HG02938 (cell line): ENCODE measurements around the gene DAZ4.
"Not testable (repeated sequence)": the region's sequence is repeated elsewhere in the genome, so short reads cannot be mapped to it uniquely, and the experiment has no call there.

ENCODE experiments used
- ATAC-seq: cut with Tn5 transposase; IDR thresholded peaks from one replicate; pipeline ENCODE4 v1.9.1; 2021; ENCODE audit warnings: mild to moderate bottlenecking, moderate library complexity; ENCODE audit not compliant: unreplicated experiment

Gene DAZ4

GRCh38 chrY:24833619-24834018 is at the start of gene DAZ4:
Gene DAZ4 (plus strand): TSS chrY:24833919. CDS start chrY:24834127, 208 bp downstream.
- ATAC-seq: not testable (repeated sequence)

GRCh38 chrY:24813293-24813692 is 20.4 kb upstream of the DAZ4 start, which contains the start of gene DAZ3:
Gene DAZ3 (minus strand): TSS chrY:24813393. CDS start chrY:24813185, 208 bp downstream.
- not testable (repeated sequence) for ATAC-seq

DNA sequence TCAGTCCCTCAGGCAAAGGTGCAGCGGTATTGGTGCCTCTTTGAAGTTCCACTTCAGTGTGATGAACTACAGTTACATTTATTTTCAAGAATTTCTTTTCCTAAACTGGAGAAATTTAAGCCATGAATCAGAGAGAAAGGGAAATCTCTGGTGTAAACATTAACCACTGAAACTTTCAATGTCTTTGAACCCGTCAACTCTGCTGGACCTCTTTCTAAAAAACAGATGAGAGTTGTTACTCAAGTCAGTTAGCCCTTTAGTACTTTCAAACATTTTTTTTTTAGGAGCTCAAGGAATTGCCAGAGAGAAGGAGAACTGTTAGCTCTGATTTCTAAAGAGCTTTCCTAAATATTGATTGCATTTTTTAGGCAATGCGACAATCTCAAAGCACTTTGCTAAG is 11.9 kb upstream of the DAZ4 start:
- ATAC-seq: not testable (repeated sequence)

GRCh38 chrY:24824184-24824879 is 9.4 kb upstream of the DAZ4 start:
- not testable (repeated sequence) for ATAC-seq

- ATAC-seq: not testable (repeated sequence)
Measured at GRCh38 chrY:24825069-24825468, 8.7 kb upstream of the DAZ4 start.
